Muscle of leg (tissue), 16 donors: ENCODE measurements around the gene PDK3. TPM values are rescaled to one million over a fixed set of nuclear protein-coding genes. Genes with fewer than 3 reads are reported as not detected.

Experiments
- DNase-seq: peaks from one replicate; pipeline ENCODE4 v3.0.0; 2013
- H3K27ac ChIP-seq: one replicate; pipeline ENCODE4 v1.5.1; 2013; ENCODE audit warnings: mild to moderate bottlenecking, low read length, control low read depth
- H3K27me3 ChIP-seq: one replicate; pipeline ENCODE4 v1.6.1; 2013; ENCODE audit warnings: low read length; ENCODE audit not compliant: control insufficient read depth, insufficient read depth
- H3K36me3 ChIP-seq: one replicate; pipeline ENCODE4 v1.6.1; 2013; ENCODE audit warnings: low read length; ENCODE audit not compliant: control insufficient read depth, insufficient read depth
- H3K4me1 ChIP-seq: one replicate; pipeline ENCODE4 v1.6.1; 2013; ENCODE audit warnings: low read length; ENCODE audit not compliant: control insufficient read depth, insufficient read depth
- H3K4me3 ChIP-seq: one replicate; pipeline ENCODE4 v1.5.1; 2013; ENCODE audit warnings: low read length, control low read depth
- H3K9me3 ChIP-seq: replicated peaks from 2 replicates; pipeline ENCODE4 v1.6.1; 2013; ENCODE audit warnings: low read depth, low read length; ENCODE audit not compliant: control insufficient read depth
- WGBS: methylation state at CpG from one replicate; pipeline ENCODE4 v1.1.5; 2013; ENCODE audit warnings: missing lambda C conversion rate; ENCODE audit not compliant: insufficient coverage; 5-methylcytosine and 5-hydroxymethylcytosine counted together
- long read RNA-seq, 11 donors: transcript quantifications; one replicate each; lab custom pipeline, GENCODE V29; 2026
- polyA plus RNA-seq, 8 donors: library from polyadenylated mRNA; unstranded; fragments of 120-200 nt; gene quantifications; one replicate each; pipeline versions ENCODE4 v1.2.1 to v1.2.3, GENCODE V29; 2013; ENCODE audit warnings: inconsistent platforms in 1 of 8, low replicate concordance in 1 of 8; ENCODE audit not compliant: insufficient read length in 8 of 8, insufficient read depth in 1 of 8
- total RNA-seq: library from RNA; stranded (reverse); fragments of 120-200 nt; gene quantifications from one replicate; pipeline ENCODE4 v1.2.4, GENCODE V29; 2013

The PDK3 gene
- total RNA-seq = 5.6 TPM
- 1 to 10 TPM; 1.6 to 3.8 (median 2.4) TPM for polyA plus RNA-seq
- long read RNA-seq, donor 1, partial matches to known transcripts = 0 of 2 reads
- long read RNA-seq, donor 1, other reads (novel, unspliced or antisense) = 0 of 2 reads
- long read RNA-seq, donor 2 = 0 reads
- long read RNA-seq, donor 3, partial matches to known transcripts = 0 of 1 reads
- long read RNA-seq, donor 3, other reads (novel, unspliced or antisense) = 0 of 1 reads
- long read RNA-seq, donor 4 = 0 reads
- long read RNA-seq, donor 5, partial matches to known transcripts = 0 of 1 reads
- long read RNA-seq, donor 5, other reads (novel, unspliced or antisense) = 0 of 1 reads
- long read RNA-seq, donor 6 = 0 reads
- long read RNA-seq, donor 7 = 0 reads
- long read RNA-seq, donor 8 = 0 reads
- long read RNA-seq, donor 9 = 0 reads
- long read RNA-seq, donor 10, partial matches to known transcripts = 0 of 1 reads
- long read RNA-seq, donor 10, other reads (novel, unspliced or antisense) = 0 of 1 reads
- long read RNA-seq, donor 11, partial matches to known transcripts = 0 of 1 reads
- long read RNA-seq, donor 11, other reads (novel, unspliced or antisense) = 0 of 1 reads

DNA sequence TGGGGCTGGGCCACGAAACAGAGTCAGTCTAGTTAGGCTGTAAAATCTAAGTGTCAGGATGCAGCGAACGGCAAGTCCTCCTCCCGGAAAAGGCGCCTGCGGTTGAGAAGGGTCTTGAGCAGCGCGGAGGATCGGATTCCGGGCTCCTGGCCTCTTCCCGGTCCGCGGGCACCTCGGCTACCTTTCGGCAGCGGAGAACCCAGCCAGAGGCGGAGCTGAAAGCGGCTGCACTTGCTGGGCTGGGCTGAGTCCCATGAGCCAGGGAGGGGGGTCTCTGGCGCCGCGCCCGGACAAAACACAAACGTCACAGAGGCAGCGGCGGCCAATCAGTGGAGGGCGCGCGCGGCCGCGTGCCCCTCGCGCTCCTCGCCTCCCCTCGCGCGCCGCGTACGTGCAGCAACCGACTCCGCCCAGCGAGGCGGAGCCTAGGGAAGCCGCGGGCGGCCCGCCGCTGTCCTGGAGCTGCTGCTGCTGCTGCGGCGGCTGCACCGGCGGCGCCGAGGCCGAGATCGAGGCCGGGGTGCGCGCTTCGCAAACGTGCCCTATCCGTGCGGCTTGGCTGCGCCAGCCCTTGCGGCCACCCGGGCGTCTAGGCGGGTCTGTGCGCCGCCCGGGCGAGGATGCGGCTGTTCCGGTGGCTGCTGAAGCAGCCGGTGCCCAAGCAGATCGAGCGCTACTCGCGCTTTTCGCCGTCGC is at the start of gene PDK3:
Gene PDK3, plus strand, starts transcription at position 451 of the 696 bp plus-strand sequence. Its CDS starts 170 bp downstream, at position 621.
- peaks cover 27% of the 10 kb centered on the region for H3K27me3 ChIP-seq
- H3K36me3 ChIP-seq = no peaks in the 10 kb centered on the region
- H3K4me1 ChIP-seq = peaks cover 2% of the 10 kb centered on the region
- peak within 1 kb of the TSS; percentile 66 for H3K4me3 ChIP-seq
- H3K9me3 ChIP-seq = no peaks in the 10 kb centered on the region
- WGBS = 30% methylated on average over 83 of the region's 83 CpGs
- H3K27ac ChIP-seq = peak within 1 kb of the TSS; percentile 75
- DNase-seq = peak; percentile 95

DNA sequence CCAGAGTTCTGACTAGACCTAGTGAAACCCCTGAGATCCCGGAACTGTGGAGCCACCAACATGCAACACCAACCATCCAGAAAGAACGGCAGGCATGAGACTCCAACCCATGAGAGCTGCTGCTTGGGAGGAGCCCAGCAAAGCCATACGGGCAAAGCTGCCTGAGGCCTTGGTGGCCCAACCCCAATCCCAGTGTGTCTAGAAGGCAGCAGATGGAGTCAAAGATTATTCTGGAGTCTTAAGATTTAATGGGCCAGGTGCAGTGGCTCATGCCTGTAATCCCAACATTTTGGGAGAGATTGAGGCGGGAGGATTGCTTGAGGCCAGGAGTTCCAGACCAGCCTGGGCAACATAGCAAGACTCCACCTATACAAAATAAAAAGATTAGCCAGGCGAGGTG is 49.2 kb upstream of the PDK3 start:
- Histone ChIP-seq H3K4me1 (no peaks in the 10 kb centered on the region), H3K36me3 (no peaks in the 10 kb centered on the region), H3K27me3 (peaks cover 28% of the 10 kb centered on the region), H3K27ac (no peak overlapping the region), H3K4me3 (no peak overlapping the region), H3K9me3 (no peaks in the 10 kb centered on the region)
- 40% methylated on average over 2 of the region's 5 CpGs for WGBS
- no peak for DNase-seq

DNA sequence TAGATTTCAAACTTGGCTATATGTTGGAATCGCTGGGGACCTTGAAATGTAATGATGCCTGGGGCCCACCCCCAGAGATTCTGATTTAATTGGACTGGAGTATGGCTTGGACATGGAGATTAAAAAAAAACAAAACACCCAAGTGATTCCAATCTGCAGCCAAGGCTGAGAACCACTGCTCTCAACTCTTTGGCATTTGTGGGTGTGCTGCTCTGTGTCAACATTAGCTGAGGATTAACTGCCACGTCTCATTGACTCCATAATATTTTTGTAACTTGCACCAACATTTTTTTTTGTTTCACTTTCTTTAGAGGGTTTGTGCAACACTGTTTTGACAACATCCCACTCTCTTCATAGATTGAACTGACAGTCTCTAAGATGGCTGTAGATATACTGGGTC is 41.1 kb upstream of the PDK3 start:
- no peak overlapping the region for H3K4me3 ChIP-seq
- no peaks in the 10 kb centered on the region for H3K9me3 ChIP-seq
- no peaks in the 10 kb centered on the region for H3K36me3 ChIP-seq
- WGBS = no CpG with 5 or more reads among the region's 2 CpGs
- no peak for DNase-seq
- H3K27ac ChIP-seq = no peak overlapping the region
- peaks cover 9% of the 10 kb centered on the region for H3K4me1 ChIP-seq
- peaks cover 19% of the 10 kb centered on the region for H3K27me3 ChIP-seq

DNA sequence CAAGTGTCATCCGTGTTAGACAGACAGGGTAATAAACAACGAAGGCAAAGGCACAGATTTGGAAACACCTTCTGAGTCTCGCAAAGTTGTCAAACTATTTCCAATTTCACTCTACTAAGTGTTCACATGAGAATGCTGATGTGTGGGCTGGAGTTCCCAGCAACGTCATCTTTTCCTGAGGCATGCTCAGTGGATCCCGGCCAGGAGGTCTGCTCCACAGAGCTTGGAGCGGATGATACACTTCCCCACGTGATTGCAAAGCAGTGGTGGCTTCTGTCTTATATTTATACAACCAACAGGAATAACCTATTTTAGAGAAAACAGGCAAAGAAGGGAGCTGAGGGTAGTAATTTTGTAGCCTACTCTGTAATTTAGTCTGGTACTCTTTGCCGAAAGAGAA is 40.1 kb upstream of the PDK3 start:
- H3K4me1 ChIP-seq = peaks cover 9% of the 10 kb centered on the region
- DNase-seq = peak; percentile 91
- H3K4me3 ChIP-seq = no peak overlapping the region
- WGBS = 63% methylated on average over 3 of the region's 8 CpGs
- H3K27ac ChIP-seq = peak overlapping the region; percentile 29
- H3K9me3 ChIP-seq = no peaks in the 10 kb centered on the region
- peaks cover 22% of the 10 kb centered on the region for H3K27me3 ChIP-seq
- H3K36me3 ChIP-seq = no peaks in the 10 kb centered on the region

DNA sequence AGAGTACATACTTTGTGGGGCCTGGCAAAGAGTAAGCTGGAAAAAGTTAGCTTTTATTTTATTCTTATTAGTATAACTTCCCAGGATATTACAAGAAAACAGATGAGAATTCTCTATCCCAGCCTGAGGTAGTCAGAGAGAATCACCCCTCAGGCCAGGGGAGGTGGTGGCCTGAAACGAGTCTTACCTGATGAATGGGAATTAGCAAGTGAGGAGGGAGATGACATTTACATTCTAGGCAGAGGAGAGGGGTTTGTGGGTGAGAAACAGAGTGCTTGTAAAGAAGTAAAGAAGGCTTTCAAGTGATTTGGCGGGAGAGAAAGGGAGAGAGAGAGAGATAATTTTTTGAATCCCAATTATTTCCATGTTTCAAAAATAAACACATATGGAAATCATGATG is 39.3 kb upstream of the PDK3 start:
- Histone ChIP-seq H3K27ac (peak overlapping the region; percentile 17), H3K36me3 (no peaks in the 10 kb centered on the region), H3K9me3 (no peaks in the 10 kb centered on the region), H3K4me3 (no peak overlapping the region), H3K27me3 (peaks cover 22% of the 10 kb centered on the region), H3K4me1 (peaks cover 9% of the 10 kb centered on the region)
- WGBS = no CpG with 5 or more reads among the region's 2 CpGs
- no peak for DNase-seq

DNA sequence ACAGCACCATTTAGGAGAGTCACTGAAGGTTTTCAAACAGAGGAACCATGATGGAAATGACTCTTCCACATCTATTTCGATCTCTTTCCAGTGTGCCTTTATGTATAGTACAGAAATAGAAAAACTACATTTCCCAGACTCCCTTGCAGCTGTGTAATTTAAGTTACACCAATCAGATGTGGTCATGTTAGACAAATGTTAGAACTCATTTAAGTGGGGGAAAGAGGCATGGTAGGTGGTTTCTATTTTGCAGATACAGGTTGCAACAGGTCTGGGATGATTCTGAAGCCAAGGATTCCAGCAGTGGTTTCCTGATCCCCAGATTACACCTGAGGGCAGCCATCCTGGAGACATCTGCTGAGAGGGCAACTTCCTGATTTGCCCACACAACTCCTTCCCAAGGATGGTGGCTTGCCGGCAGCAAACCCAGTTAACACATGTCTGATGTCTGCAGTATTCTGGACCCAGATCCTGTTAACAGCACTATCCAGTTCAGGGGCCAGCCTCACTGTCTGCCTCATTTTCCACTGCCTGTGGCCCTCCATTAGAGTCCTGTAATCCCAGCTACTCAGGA is 38.7 kb upstream of the PDK3 start:
- no peak for DNase-seq
- H3K27me3 ChIP-seq = peaks cover 22% of the 10 kb centered on the region
- peak overlapping the region; percentile 38 for H3K27ac ChIP-seq
- 86% methylated on average over 1 of the region's 2 CpGs for WGBS
- no peak overlapping the region for H3K4me3 ChIP-seq
- no peaks in the 10 kb centered on the region for H3K9me3 ChIP-seq
- H3K36me3 ChIP-seq = no peaks in the 10 kb centered on the region
- peaks cover 9% of the 10 kb centered on the region for H3K4me1 ChIP-seq

DNA sequence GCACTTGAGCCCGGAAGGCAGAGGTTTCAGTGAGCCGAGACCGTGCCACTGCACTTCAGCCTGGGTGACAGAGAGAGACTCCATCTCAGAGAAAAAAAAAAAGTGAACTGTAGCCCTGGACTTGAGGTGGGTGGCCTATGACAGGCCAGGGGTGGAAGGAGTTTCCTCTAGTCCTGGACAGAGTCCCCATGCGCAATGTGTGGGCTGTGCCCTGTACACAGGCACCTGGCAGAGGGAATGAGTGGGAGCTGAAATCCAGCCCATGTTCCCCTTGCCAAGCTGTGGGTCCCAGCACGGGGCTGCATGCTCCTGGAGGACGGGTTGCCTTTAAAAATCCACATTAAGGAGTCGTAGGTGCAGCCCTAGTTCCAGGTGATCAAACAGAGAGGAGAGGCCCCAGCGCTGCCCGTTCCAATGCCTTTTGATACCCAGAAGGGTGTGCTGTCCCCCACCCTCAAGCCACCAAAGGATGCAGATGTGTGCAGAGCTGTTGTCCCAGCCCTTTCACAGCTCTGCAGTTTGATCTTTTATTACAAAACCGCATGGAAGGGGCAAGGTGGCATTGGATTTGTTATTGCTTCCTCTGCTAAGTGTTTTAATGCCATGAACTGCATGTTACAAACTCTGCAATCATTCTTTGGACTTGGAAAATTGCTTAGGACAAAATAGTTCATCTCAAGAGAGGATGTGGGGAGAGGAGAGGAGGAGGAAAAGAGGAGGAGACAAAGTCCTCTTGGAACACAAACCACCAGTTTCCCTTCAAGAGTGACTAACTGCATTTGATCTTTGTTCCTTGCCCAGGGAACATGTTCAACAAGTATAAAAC is 38.0 kb upstream of the PDK3 start:
- DNase-seq = peak; percentile 81
- 81% methylated on average over 8 of the region's 10 CpGs for WGBS
- no peaks in the 10 kb centered on the region for H3K9me3 ChIP-seq
- peaks cover 24% of the 10 kb centered on the region for H3K27me3 ChIP-seq
- no peaks in the 10 kb centered on the region for H3K36me3 ChIP-seq
- no peak overlapping the region for H3K4me3 ChIP-seq
- H3K4me1 ChIP-seq = peaks cover 9% of the 10 kb centered on the region
- H3K27ac ChIP-seq = peak overlapping the region; percentile 55

DNA sequence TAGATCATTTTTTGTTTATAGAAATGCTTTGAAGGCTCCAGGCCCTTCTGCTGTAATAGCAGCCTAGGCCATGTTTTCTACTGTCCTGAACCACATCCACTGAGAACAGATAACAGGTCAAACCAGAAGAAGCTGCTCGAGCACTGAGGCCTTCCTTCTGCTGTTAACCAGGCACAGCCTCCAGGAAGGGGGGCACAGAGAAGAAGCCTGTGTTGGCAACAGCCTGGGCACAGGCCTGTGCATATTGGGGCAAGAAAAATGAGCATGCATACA is 37.4 kb upstream of the PDK3 start:
- Histone ChIP-seq H3K27ac (peak overlapping the region; percentile 55), H3K4me1 (peaks cover 9% of the 10 kb centered on the region), H3K36me3 (no peaks in the 10 kb centered on the region), H3K4me3 (no peak overlapping the region), H3K27me3 (peaks cover 24% of the 10 kb centered on the region), H3K9me3 (no peaks in the 10 kb centered on the region)
- 50% methylated on average over 1 of the region's 1 CpG for WGBS
- DNase-seq = no peak

DNA sequence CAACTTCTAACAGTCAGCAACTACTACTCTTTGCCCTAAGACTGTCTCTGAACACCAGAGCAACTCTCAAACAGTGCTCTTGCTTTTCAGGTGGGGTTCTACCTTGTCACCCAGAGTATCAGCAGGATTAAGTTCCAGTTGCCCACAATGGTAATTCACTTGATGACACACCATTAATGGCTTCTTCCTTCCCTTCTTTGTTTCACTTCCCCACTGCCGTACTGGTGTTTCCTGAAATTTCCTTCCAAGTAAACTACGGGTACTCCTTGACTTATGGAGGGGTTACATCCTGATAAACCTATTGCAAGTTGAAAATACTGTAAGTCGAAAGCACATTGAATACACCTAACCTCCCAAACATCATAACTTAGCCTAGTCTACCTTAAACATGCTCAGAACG is 36.6 kb upstream of the PDK3 start:
- no peaks in the 10 kb centered on the region for H3K36me3 ChIP-seq
- WGBS = no CpG with 5 or more reads among the region's 4 CpGs
- H3K9me3 ChIP-seq = no peaks in the 10 kb centered on the region
- H3K4me3 ChIP-seq = no peak overlapping the region
- DNase-seq = peak; percentile 36
- peaks cover 9% of the 10 kb centered on the region for H3K4me1 ChIP-seq
- H3K27me3 ChIP-seq = peaks cover 22% of the 10 kb centered on the region
- no peak overlapping the region for H3K27ac ChIP-seq
